K562 (cell line): Measurements from ENCODE around the gene PNMA8C. TPM values are rescaled to one million over a fixed set of nuclear protein-coding genes. Genes with fewer than 3 reads are reported as not detected.

ENCODE experiments used
- AFF4 ChIP-seq: sonication (generic); formaldehyde crosslinking; IDR thresholded peaks from 2 replicates; pipeline ENCODE4 v1.8.0; 2023; ENCODE audit warnings: mild to moderate bottlenecking, missing genetic modification reagents
- SP1 ChIP-seq: sonication (generic); formaldehyde crosslinking; IDR thresholded peaks from 2 replicates; pipeline ENCODE4 v1.8.1; 2022; ENCODE audit warnings: mild to moderate bottlenecking, missing genetic modification reagents
- ZNF589 ChIP-seq: fragments of 200-800 bp; sonication (Bioruptor generic); IDR thresholded peaks from 2 replicates; pipeline ENCODE4 v1.6.1; 2016; ENCODE audit warnings: low read depth, missing genetic modification characterization, missing compliant biosample characterization
- ZNF592 ChIP-seq: fragments of 450-650 bp; IDR thresholded peaks from 2 replicates; pipeline ENCODE4 v1.6.1; 2017; ENCODE audit warnings: antibody characterized with exemption, mild to moderate bottlenecking
- ZNF764 ChIP-seq: fragments of 250-450 bp; sonication (Bioruptor Pico); IDR thresholded peaks from 2 replicates; pipeline ENCODE4 v1.4.0; 2020; ENCODE audit warnings: low read depth, mild to moderate bottlenecking, moderate library complexity
- polyA plus RNA-seq, 8 experiments: library from polyadenylated mRNA; depleted of rRNA in 4 of 8; stranded (reverse) in 5 of 8; unstranded in 3 of 8; fragments of >200 nt; fragmentation: Nextera tagmentation in 2 of 8; fragmentation: Illumina TruSeq in 1 of 8; extraction: Ambion mirVana in 2 of 8; extraction: Trizol in 1 of 8; gene quantifications; 2 replicates each; pipeline versions ENCODE4 v1.2.1 to v1.2.3, GENCODE V29; 2011 to 2014; ENCODE audit warnings: inconsistent platforms in 1 of 8, missing spikeins in 1 of 8
- total RNA-seq, 7 experiments: library from RNA; depleted of rRNA in 6 of 7; stranded (reverse); fragments of >200 nt in 6 of 7; fragmentation: Illumina TruSeq in 2 of 7; extraction: Trizol in 2 of 7; gene quantifications; 2 replicates each; pipeline versions ENCODE4 v1.2.1 to v1.2.3, GENCODE V29; 2011 to 2021; ENCODE audit warnings: low replicate concordance in 1 of 7
- TF ChIP-seq, protein P1 (sequence below): fragments of 450-650 bp; IDR thresholded peaks from 2 replicates; pipeline ENCODE4 v1.6.1; 2018; ENCODE audit warnings: mild to moderate bottlenecking, low read depth; ENCODE audit not compliant: partially characterized antibody

The PNMA8C gene
- total and polyA plus RNA-seq, 9 of the 15 experiments (the other 6 are each of a cell fraction or from before 2014, with no cell fraction given), result 0.04 to 0.05 (median 0.05) TPM; not detected in 6

DNA sequence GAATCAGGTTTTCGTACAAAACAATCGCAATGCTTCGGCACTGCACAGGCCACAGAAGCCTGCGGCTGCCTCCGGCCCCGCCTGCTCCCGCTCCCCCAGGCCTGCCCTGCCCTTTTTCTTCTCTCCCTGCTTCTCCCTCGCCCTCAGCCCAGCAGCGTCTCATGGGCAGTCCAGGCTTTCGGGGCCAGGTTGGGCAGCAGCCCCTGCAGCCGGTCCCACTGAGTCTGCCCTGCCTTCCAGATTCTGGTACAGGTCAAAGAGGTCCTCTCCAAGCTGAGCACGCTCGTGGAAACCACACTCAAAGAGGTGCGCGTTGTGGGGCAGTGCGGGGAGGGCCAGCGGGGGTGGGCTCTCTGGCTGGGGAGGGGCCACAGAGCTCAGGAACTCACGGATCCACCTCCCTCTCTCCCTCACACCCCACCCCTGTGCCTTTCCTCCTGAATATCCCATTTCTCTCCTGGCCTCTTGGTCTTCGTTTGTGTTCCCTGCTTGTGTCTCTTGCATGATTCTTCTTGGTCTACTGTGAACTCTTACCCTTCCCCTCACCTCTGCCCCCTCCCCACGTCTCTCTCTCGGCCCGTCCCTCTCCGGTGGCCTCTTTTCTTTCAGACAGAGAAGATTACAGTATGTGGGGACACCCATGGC, 45.4 kb downstream of the PNMA8C start (continued):
- TF ChIP-seq, protein P1, sequence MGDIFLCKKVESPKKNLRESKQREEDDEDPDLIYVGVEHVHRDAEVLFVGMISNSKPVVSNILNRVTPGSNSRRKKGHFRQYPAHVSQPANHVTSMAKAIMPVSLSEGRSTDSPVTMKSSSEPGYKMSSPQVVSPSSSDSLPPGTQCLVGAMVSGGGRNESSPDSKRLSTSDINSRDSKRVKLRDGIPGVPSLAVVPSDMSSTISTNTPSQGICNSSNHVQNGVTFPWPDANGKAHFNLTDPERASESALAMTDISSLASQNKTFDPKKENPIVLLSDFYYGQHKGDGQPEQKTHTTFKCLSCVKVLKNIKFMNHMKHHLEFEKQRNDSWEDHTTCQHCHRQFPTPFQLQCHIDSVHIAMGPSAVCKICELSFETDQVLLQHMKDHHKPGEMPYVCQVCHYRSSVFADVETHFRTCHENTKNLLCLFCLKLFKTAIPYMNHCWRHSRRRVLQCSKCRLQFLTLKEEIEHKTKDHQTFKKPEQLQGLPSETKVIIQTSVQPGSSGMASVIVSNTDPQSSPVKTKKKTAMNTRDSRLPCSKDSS, result no peak
- TF ChIP-seq SP1 (CRISPR knock-in tag), result no peak
- TF ChIP-seq ZNF592, result no peak
- TF ChIP-seq ZNF764 (CRISPR knock-in tag), result no peak
- TF ChIP-seq ZNF589 (CRISPR knock-in tag), result no peak
- TF ChIP-seq AFF4 (CRISPR knock-in tag), result no peak
